Muscle of leg (tissue), 11 donors: ENCODE results near the gene MRPL19. TPM values are rescaled to one million over a fixed set of nuclear protein-coding genes. Genes with fewer than 3 reads are reported as not detected.

Experiments
- DNase-seq: peaks from one replicate; pipeline ENCODE4 v3.0.0; 2013
- H3K27ac ChIP-seq: one replicate; pipeline ENCODE4 v1.5.1; 2013; ENCODE audit warnings: mild to moderate bottlenecking, low read length, control low read depth
- H3K27me3 ChIP-seq: one replicate; pipeline ENCODE4 v1.6.1; 2013; ENCODE audit warnings: low read length; ENCODE audit not compliant: control insufficient read depth, insufficient read depth
- H3K36me3 ChIP-seq: one replicate; pipeline ENCODE4 v1.6.1; 2013; ENCODE audit warnings: low read length; ENCODE audit not compliant: control insufficient read depth, insufficient read depth
- H3K4me1 ChIP-seq: one replicate; pipeline ENCODE4 v1.6.1; 2013; ENCODE audit warnings: low read length; ENCODE audit not compliant: control insufficient read depth, insufficient read depth
- H3K4me3 ChIP-seq: one replicate; pipeline ENCODE4 v1.5.1; 2013; ENCODE audit warnings: low read length, control low read depth
- H3K9me3 ChIP-seq: replicated peaks from 2 replicates; pipeline ENCODE4 v1.6.1; 2013; ENCODE audit warnings: low read depth, low read length; ENCODE audit not compliant: control insufficient read depth
- WGBS: methylation state at CpG from one replicate; pipeline ENCODE4 v1.1.5; 2013; ENCODE audit warnings: missing lambda C conversion rate; ENCODE audit not compliant: insufficient coverage; 5-methylcytosine and 5-hydroxymethylcytosine counted together
- polyA plus RNA-seq, 8 donors: library from polyadenylated mRNA; unstranded; fragments of 120-200 nt; gene quantifications; one replicate each; pipeline versions ENCODE4 v1.2.1 to v1.2.3, GENCODE V29; 2013; ENCODE audit warnings: inconsistent platforms in 1 of 8, low replicate concordance in 1 of 8; ENCODE audit not compliant: insufficient read length in 8 of 8, insufficient read depth in 1 of 8
- total RNA-seq: library from RNA; stranded (reverse); fragments of 120-200 nt; gene quantifications from one replicate; pipeline ENCODE4 v1.2.4, GENCODE V29; 2013

MRPL19 gene
- total and polyA plus RNA-seq, 9 donors: 27.3 to 39.5 (median 34.8) TPM

GRCh38 chr2:75612862-75613243 lies 33.7 kb upstream of the MRPL19 start:
- Histone ChIP-seq H3K27ac (no peak overlapping the region), H3K4me1 (peaks cover 4% of the 10 kb centered on the region), H3K36me3 (no peaks in the 10 kb centered on the region), H3K4me3 (no peak overlapping the region), H3K9me3 (no peaks in the 10 kb centered on the region), H3K27me3 (peaks cover 3% of the 10 kb centered on the region)
- WGBS: no CpG with 5 or more reads among the region's 5 CpGs
- DNase-seq: no peak

GRCh38 chr2:75614162-75614651 lies 32.4 kb upstream of the MRPL19 start:
- no peak for DNase-seq
- Histone ChIP-seq H3K36me3 (no peaks in the 10 kb centered on the region), H3K27ac (no peak overlapping the region), H3K4me1 (no peaks in the 10 kb centered on the region), H3K9me3 (no peaks in the 10 kb centered on the region), H3K4me3 (no peak overlapping the region), H3K27me3 (no peaks in the 10 kb centered on the region)
- WGBS: 76% methylated on average over 3 of the region's 5 CpGs

GRCh38 chr2:75616406-75616805 lies 30.2 kb upstream of the MRPL19 start:
- no CpG with 5 or more reads among the region's 4 CpGs for WGBS
- H3K4me3 ChIP-seq: no peak overlapping the region
- no peaks in the 10 kb centered on the region for H3K27me3 ChIP-seq
- no peaks in the 10 kb centered on the region for H3K36me3 ChIP-seq
- H3K4me1 ChIP-seq: no peaks in the 10 kb centered on the region
- no peak for DNase-seq
- H3K27ac ChIP-seq: no peak overlapping the region
- H3K9me3 ChIP-seq: no peaks in the 10 kb centered on the region

- H3K9me3 ChIP-seq: no peaks in the 10 kb centered on the region
- H3K36me3 ChIP-seq: no peaks in the 10 kb centered on the region
- no peaks in the 10 kb centered on the region for H3K4me1 ChIP-seq
- no CpG with 5 or more reads among the region's 3 CpGs for WGBS
- DNase-seq: no peak
- no peak overlapping the region for H3K27ac ChIP-seq
- H3K4me3 ChIP-seq: no peak overlapping the region
- no peaks in the 10 kb centered on the region for H3K27me3 ChIP-seq
These were observed 29.6 kb upstream of the MRPL19 start for GRCh38 chr2:75616933-75617332.

GRCh38 chr2:75619956-75620740 lies 26.4 kb upstream of the MRPL19 start:
- no peaks in the 10 kb centered on the region for H3K4me1 ChIP-seq
- whole genome bisulfite sequencing: 80% methylated on average over 1 of the region's 4 CpGs
- no peaks in the 10 kb centered on the region for H3K36me3 ChIP-seq
- H3K4me3 ChIP-seq: no peak overlapping the region
- no peaks in the 10 kb centered on the region for H3K9me3 ChIP-seq
- no peaks in the 10 kb centered on the region for H3K27me3 ChIP-seq
- no peak for DNase-seq
- no peak overlapping the region for H3K27ac ChIP-seq

GRCh38 chr2:75621228-75621627 lies 25.4 kb upstream of the MRPL19 start:
- no peaks in the 10 kb centered on the region for H3K27me3 ChIP-seq
- no peak overlapping the region for H3K27ac ChIP-seq
- WGBS: 95% methylated on average over 3 of the region's 4 CpGs
- H3K9me3 ChIP-seq: no peaks in the 10 kb centered on the region
- no peak for DNase-seq
- no peak overlapping the region for H3K4me3 ChIP-seq
- no peaks in the 10 kb centered on the region for H3K36me3 ChIP-seq
- H3K4me1 ChIP-seq: no peaks in the 10 kb centered on the region

GRCh38 chr2:75622500-75622899 lies 24.1 kb upstream of the MRPL19 start:
- no peak for DNase-seq
- H3K27ac ChIP-seq: no peak overlapping the region
- WGBS: no CpG with 5 or more reads among the region's 2 CpGs
- no peaks in the 10 kb centered on the region for H3K27me3 ChIP-seq
- H3K4me3 ChIP-seq: no peak overlapping the region
- no peaks in the 10 kb centered on the region for H3K4me1 ChIP-seq
- no peaks in the 10 kb centered on the region for H3K9me3 ChIP-seq
- H3K36me3 ChIP-seq: no peaks in the 10 kb centered on the region

GRCh38 chr2:75622929-75623328 lies 23.7 kb upstream of the MRPL19 start:
- Histone ChIP-seq H3K4me3 (no peak overlapping the region), H3K9me3 (no peaks in the 10 kb centered on the region), H3K4me1 (no peaks in the 10 kb centered on the region), H3K36me3 (no peaks in the 10 kb centered on the region), H3K27me3 (no peaks in the 10 kb centered on the region), H3K27ac (no peak overlapping the region)
- WGBS: 100% methylated on average over 2 of the region's 3 CpGs
- DNase-seq: no peak

- H3K27me3 ChIP-seq: no peaks in the 10 kb centered on the region
- no peaks in the 10 kb centered on the region for H3K9me3 ChIP-seq
- WGBS: no CpG with 5 or more reads among the region's 4 CpGs
- H3K4me3 ChIP-seq: no peak overlapping the region
- no peaks in the 10 kb centered on the region for H3K4me1 ChIP-seq
- H3K36me3 ChIP-seq: no peaks in the 10 kb centered on the region
- no peak overlapping the region for H3K27ac ChIP-seq
- DNase-seq: peak; percentile 79
These were observed 18.6 kb upstream of the MRPL19 start for GRCh38 chr2:75627902-75628504.

GRCh38 chr2:75632091-75632701 lies 14.4 kb upstream of the MRPL19 start:
- no peak overlapping the region for H3K27ac ChIP-seq
- H3K36me3 ChIP-seq: no peaks in the 10 kb centered on the region
- WGBS: 43% methylated on average over 5 of the region's 5 CpGs
- H3K4me3 ChIP-seq: no peak overlapping the region
- no peaks in the 10 kb centered on the region for H3K9me3 ChIP-seq
- DNase-seq: peak; percentile 33
- no peaks in the 10 kb centered on the region for H3K4me1 ChIP-seq
- H3K27me3 ChIP-seq: no peaks in the 10 kb centered on the region
